Colonic mucosa (tissue), 4 donors: ENCODE data around the gene TNIP1. TPM values are rescaled to one million over a fixed set of nuclear protein-coding genes. Genes with fewer than 3 reads are reported as not detected.

ENCODE experiments used
- DNase-seq: peaks from one replicate; pipeline ENCODE4 v3.0.0-alpha.2; 2020
- H3K27ac ChIP-seq: fragments of 200-600 bp; one replicate; pipeline ENCODE4 v1.8.0; 2021
- H3K27me3 ChIP-seq: fragments of 200-600 bp; one replicate; pipeline ENCODE4 v1.8.0; 2021
- H3K36me3 ChIP-seq: fragments of 200-600 bp; one replicate; pipeline ENCODE4 v1.8.0; 2021
- H3K4me1 ChIP-seq: fragments of 200-600 bp; one replicate; pipeline ENCODE4 v1.8.0; 2021; ENCODE audit warnings: mild to moderate bottlenecking
- H3K4me3 ChIP-seq: fragments of 200-600 bp; one replicate; pipeline ENCODE4 v1.8.0; 2021
- H3K9ac ChIP-seq, 2 donors: one replicate each; pipeline ENCODE4 v1.7.0; 2013; ENCODE audit warnings: control low read depth in 2 of 2, low read depth in 2 of 2, low read length in 2 of 2
- H3K9me3 ChIP-seq: fragments of 200-600 bp; one replicate; pipeline ENCODE4 v1.8.0; 2021
- CTCF ChIP-seq: fragments of 200-600 bp; IDR thresholded peaks from one replicate; pipeline ENCODE4 v1.8.0; 2022; ENCODE audit warnings: antibody characterized with exemption, mild to moderate bottlenecking
- intact Hi-C: fragments of 100-400 bp; cut with DNase I; formaldehyde crosslinking; loops from one replicate; pipeline ENCODE4 v1.14.1; 2022
- total RNA-seq, 2 donors: library from RNA; stranded (reverse); fragmentation: NEBNext Ultra II Directional in 1 of 2; extraction: Animal tissue kit (Norgen Biotek cat#: 25700) in 1 of 2; gene quantifications; one replicate each; pipeline ENCODE4 v1.2.1, GENCODE V29; 2021
- donor health status: healthy.
- donor health status: DM: no; HTN: no; CAD: no.
- donor health status: DM: no; HTN: no; CAD: no.

The TNIP1 gene
- total RNA-seq, 2 donors from 2014 or later, result 153 to 220 TPM

GRCh38 chr5:151027961-151028479, 52.8 kb downstream of the TNIP1 start:
- H3K4me1 ChIP-seq, result peaks cover 6% of the 10 kb centered on the region
- TF ChIP-seq CTCF, result no peak
- no peak overlapping the region for H3K27ac ChIP-seq
- H3K9me3 ChIP-seq, result no peaks in the 10 kb centered on the region
- peaks cover 10% of the 10 kb centered on the region for H3K36me3 ChIP-seq
- no peak for DNase-seq
- H3K9ac ChIP-seq, result no peak overlapping the region
- intact Hi-C loops, result no loop called here
- no peak overlapping the region for H3K4me3 ChIP-seq
- no peaks in the 10 kb centered on the region for H3K27me3 ChIP-seq

GRCh38 chr5:151026679-151027078, 54.2 kb downstream of the TNIP1 start:
- no peaks in the 10 kb centered on the region for H3K27me3 ChIP-seq
- DNase-seq, result no peak
- peaks cover 2% of the 10 kb centered on the region for H3K36me3 ChIP-seq
- no peak for TF ChIP-seq CTCF
- H3K9me3 ChIP-seq, result no peaks in the 10 kb centered on the region
- no peak overlapping the region for H3K27ac ChIP-seq
- no peak overlapping the region for H3K4me3 ChIP-seq
- peaks cover 6% of the 10 kb centered on the region for H3K4me1 ChIP-seq
- H3K9ac ChIP-seq, result no peak overlapping the region
- intact Hi-C loops, result no loop called here

- Histone ChIP-seq H3K9ac (no peak overlapping the region), H3K27ac (no peak overlapping the region), H3K36me3 (no peaks in the 10 kb centered on the region), H3K4me3 (no peak overlapping the region), H3K27me3 (no peaks in the 10 kb centered on the region), H3K9me3 (no peaks in the 10 kb centered on the region), H3K4me1 (peaks cover 6% of the 10 kb centered on the region)
- no peak for TF ChIP-seq CTCF
- DNase-seq, result no peak
- intact Hi-C loops, result no loop called here
These were observed 54.7 kb downstream of the TNIP1 start for GRCh38 chr5:151026088-151026487.

- no peak overlapping the region for H3K9ac ChIP-seq
- H3K4me1 ChIP-seq, result peaks cover 6% of the 10 kb centered on the region
- no peak overlapping the region for H3K27ac ChIP-seq
These were observed 55.6 kb downstream of the TNIP1 start for GRCh38 chr5:151025250-151025606.

GRCh38 chr5:151024440-151025249, 56.2 kb downstream of the TNIP1 start:
- intact Hi-C loops, result no loop called here
- no peak for TF ChIP-seq CTCF
- Histone ChIP-seq H3K27ac (no peak overlapping the region), H3K9ac (no peak overlapping the region), H3K4me1 (peaks cover 6% of the 10 kb centered on the region), H3K4me3 (no peak overlapping the region), H3K36me3 (no peaks in the 10 kb centered on the region), H3K9me3 (no peaks in the 10 kb centered on the region), H3K27me3 (no peaks in the 10 kb centered on the region)
- DNase-seq, result no peak

More at GRCh38 chr5:151025250-151025606, 55.6 kb downstream of the TNIP1 start:
- intact Hi-C loops, result no loop called here
- no peak for DNase-seq
- TF ChIP-seq CTCF, result no peak
- Histone ChIP-seq H3K36me3 (no peaks in the 10 kb centered on the region), H3K27me3 (no peaks in the 10 kb centered on the region), H3K4me3 (no peak overlapping the region), H3K9me3 (no peaks in the 10 kb centered on the region)
